Liver (tissue), 9 donors: ENCODE results near the gene SKOR1. TPM values are rescaled to one million over a fixed set of nuclear protein-coding genes. Genes with fewer than 3 reads are reported as not detected.

Experiments used
- DNase-seq: peaks from one replicate; pipeline ENCODE4 v3.0.0-alpha.2; 2017; ENCODE audit warnings: low spot score
- H3K27ac ChIP-seq, 2 donors: one replicate each; pipeline ENCODE4 v1.7.0; 2013; ENCODE audit warnings: inconsistent platforms in 2 of 2, low read length in 2 of 2, control low read depth in 1 of 2, low read depth in 1 of 2, mild to moderate bottlenecking in 1 of 2
- H3K27me3 ChIP-seq, 4 donors: one replicate each; pipeline versions ENCODE4 v1.6.1 to v1.7.0; 2013; ENCODE audit warnings: low read length in 3 of 4, inconsistent platforms in 1 of 4, mild to moderate bottlenecking in 1 of 4, moderate library complexity in 1 of 4; ENCODE audit not compliant: control insufficient read depth in 4 of 4, insufficient read depth in 4 of 4
- H3K36me3 ChIP-seq, 4 donors: one replicate each; pipeline versions ENCODE4 v1.6.1 to v1.7.0; 2013; ENCODE audit warnings: low read length in 3 of 4, mild to moderate bottlenecking in 3 of 4, low read depth in 1 of 4, moderate library complexity in 1 of 4; ENCODE audit not compliant: control insufficient read depth in 4 of 4, insufficient read depth in 3 of 4
- H3K4me1 ChIP-seq, 4 donors: one replicate each; pipeline versions ENCODE4 v1.6.1 to v1.7.0; 2013; ENCODE audit warnings: low read length in 3 of 4, mild to moderate bottlenecking in 3 of 4, moderate library complexity in 1 of 4; ENCODE audit not compliant: control insufficient read depth in 4 of 4, insufficient read depth in 4 of 4
- H3K4me3 ChIP-seq, 3 donors: one replicate each; pipeline versions ENCODE4 v1.6.1 to v1.7.0; 2013; ENCODE audit warnings: low read length in 3 of 3, control low read depth in 1 of 3, low read depth in 1 of 3, mild to moderate bottlenecking in 1 of 3
- H3K9ac ChIP-seq, 2 donors: one replicate each; pipeline ENCODE4 v1.7.0; 2013; ENCODE audit warnings: low read length in 2 of 2, mild to moderate bottlenecking in 2 of 2, moderate library complexity in 2 of 2, control low read depth in 1 of 2, low read depth in 1 of 2
- H3K9me3 ChIP-seq, 4 donors: one replicate each; pipeline versions ENCODE4 v1.6.1 to v1.7.0; 2013; ENCODE audit warnings: low read length in 3 of 4; ENCODE audit not compliant: control insufficient read depth in 4 of 4
- CTCF ChIP-seq: fragments of 150-350 bp; IDR thresholded peaks from 2 replicates; pipeline ENCODE4 v1.5.1; 2017; ENCODE audit warnings: improper control_type of control experiment, low read depth, low read length; ENCODE audit not compliant: missing input control
- EGR1 ChIP-seq, 2 donors: IDR thresholded peaks; 2 replicates each; pipeline ENCODE4 v1.6.1; 2016 to 2018; ENCODE audit warnings: antibody characterized with exemption in 2 of 2, low read depth in 2 of 2
- FOXA2 ChIP-seq: IDR thresholded peaks from 2 replicates; pipeline ENCODE4 v1.6.1; 2016; ENCODE audit warnings: antibody characterized with exemption
- GABPA ChIP-seq, 2 donors: IDR thresholded peaks in 1 of 2; conservative IDR thresholded peaks in 1 of 2; 2 replicates each; pipeline ENCODE4 v1.6.1; 2016; ENCODE audit warnings: antibody characterized with exemption in 2 of 2, mild to moderate bottlenecking in 1 of 2, moderate library complexity in 1 of 2
- HNF4A ChIP-seq, 2 donors: conservative IDR thresholded peaks; 2 replicates each; pipeline ENCODE4 v1.6.1; 2016; ENCODE audit warnings: antibody characterized with exemption in 2 of 2, mild to moderate bottlenecking in 2 of 2
- HNF4G ChIP-seq: IDR thresholded peaks from 2 replicates; pipeline ENCODE4 v1.6.1; 2016; ENCODE audit warnings: antibody characterized with exemption
- JUND ChIP-seq, 2 donors: IDR thresholded peaks; 2 replicates each; pipeline ENCODE4 v1.6.1; 2016; ENCODE audit warnings: antibody characterized with exemption in 2 of 2
- NR2F2 ChIP-seq: IDR thresholded peaks from 2 replicates; pipeline ENCODE4 v1.6.1; 2016; ENCODE audit warnings: antibody characterized with exemption
- RAD21 ChIP-seq, 2 donors: IDR thresholded peaks; 2 replicates each; pipeline ENCODE4 v1.6.1; 2016; ENCODE audit warnings: antibody characterized with exemption in 2 of 2, mild to moderate bottlenecking in 2 of 2
- RXRA ChIP-seq, 2 donors: IDR thresholded peaks; 2 replicates each; pipeline ENCODE4 v1.6.1; 2017 to 2018; ENCODE audit warnings: antibody characterized with exemption in 2 of 2, mild to moderate bottlenecking in 1 of 2
- SP1 ChIP-seq: IDR thresholded peaks from 2 replicates; pipeline ENCODE4 v1.6.1; 2018; ENCODE audit warnings: antibody characterized with exemption, mild to moderate bottlenecking
- WGBS: extraction: QIAGEN DNeasy Blood & Tissue Kit; methylation state at CpG from one replicate; pipeline ENCODE4 v1.1.7; 2013; 5-methylcytosine and 5-hydroxymethylcytosine counted together
- polyA plus RNA-seq, 2 donors: library from polyadenylated mRNA; stranded (reverse) in 1 of 2; unstranded in 1 of 2; fragments of 200-250 nt in 1 of 2; fragments of >200 nt in 1 of 2; fragmentation: Nextera tagmentation in 1 of 2; extraction: Ambion mirVana in 1 of 2; gene quantifications; one replicate each; pipeline versions ENCODE4 v1.2.1 to v1.2.3, GENCODE V29; 2013 to 2015
- total RNA-seq, 2 donors: library from RNA; depleted of rRNA; stranded (reverse); fragments of >200 nt; gene quantifications; one replicate each; pipeline ENCODE4 v1.2.3, GENCODE V29; 2014
- TF ChIP-seq, protein P1 (sequence below): IDR thresholded peaks from 2 replicates; pipeline ENCODE4 v1.6.1; 2016; ENCODE audit warnings: antibody characterized with exemption
- donor health status: healthy.
- donor health status: healthy.
- donor health status: healthy.
- donor health status: healthy.
- donor health status: healthy.

SKOR1 gene
- total and polyA plus RNA-seq, 4 donors: 0.02 to 0.17 (median 0.05) TPM; not detected in 1

GRCh38 chr15:67832897-67833709, 7.8 kb downstream of the SKOR1 start:
- Histone ChIP-seq H3K4me3 (peak overlapping the region in 1 of 3 donors; percentile 45), H3K4me1 (peaks cover 20 to 51% (median 44%) of the 10 kb centered on the region in 4 donors), H3K27me3 (peaks cover 3 to 19% (median 5%) of the 10 kb centered on the region in 4 donors), H3K36me3 (no peaks in the 10 kb centered on the region), H3K9me3 (no peaks in the 10 kb centered on the region), H3K27ac (no peak overlapping the region), H3K9ac (no peak overlapping the region)
- TF ChIP-seq HNF4G: no peak
- 7% methylated on average over 32 of the region's 32 CpGs for WGBS
- no peak for DNase-seq

DNA sequence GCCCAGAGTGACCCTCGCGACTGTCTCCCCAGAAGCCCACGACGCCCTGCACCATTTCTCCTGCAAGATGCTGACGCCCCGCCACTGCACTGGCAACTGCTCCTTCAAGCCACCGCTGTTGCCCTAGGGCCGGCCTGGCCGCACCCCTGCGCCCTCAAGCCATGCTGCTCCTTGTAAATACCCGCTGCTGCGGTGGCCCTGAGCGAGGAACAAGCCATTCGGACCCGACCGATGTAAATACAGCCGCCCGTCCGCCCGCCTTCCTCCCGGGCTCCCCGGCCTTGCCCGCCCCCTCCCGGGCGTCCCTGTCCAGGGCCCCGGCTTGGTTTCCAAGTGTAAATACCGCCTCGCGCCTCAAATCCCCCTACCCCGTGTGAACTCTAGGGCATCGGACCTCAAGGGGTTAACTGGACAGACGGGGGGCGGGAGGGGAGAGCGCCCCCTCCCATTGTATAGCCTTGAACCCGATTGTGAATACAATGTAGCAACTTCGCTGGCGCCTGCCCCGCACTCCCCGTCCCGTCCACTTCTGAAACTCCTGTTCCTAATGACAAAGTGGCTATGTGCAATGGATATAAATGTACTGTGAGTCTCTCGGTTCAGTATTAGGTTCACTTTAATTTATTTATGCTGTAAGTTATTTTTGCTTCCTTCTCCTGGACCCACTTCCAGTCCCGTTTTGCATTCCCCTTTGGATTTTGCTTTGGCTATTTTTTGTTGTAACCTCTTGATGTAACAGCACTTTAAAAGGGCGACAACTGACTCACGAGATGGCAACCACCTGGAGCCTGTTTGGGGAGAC, 8.6 kb downstream of the SKOR1 start:
- no peak overlapping the region for H3K9ac ChIP-seq
- DNase-seq: no peak
- TF ChIP-seq, protein P1, sequence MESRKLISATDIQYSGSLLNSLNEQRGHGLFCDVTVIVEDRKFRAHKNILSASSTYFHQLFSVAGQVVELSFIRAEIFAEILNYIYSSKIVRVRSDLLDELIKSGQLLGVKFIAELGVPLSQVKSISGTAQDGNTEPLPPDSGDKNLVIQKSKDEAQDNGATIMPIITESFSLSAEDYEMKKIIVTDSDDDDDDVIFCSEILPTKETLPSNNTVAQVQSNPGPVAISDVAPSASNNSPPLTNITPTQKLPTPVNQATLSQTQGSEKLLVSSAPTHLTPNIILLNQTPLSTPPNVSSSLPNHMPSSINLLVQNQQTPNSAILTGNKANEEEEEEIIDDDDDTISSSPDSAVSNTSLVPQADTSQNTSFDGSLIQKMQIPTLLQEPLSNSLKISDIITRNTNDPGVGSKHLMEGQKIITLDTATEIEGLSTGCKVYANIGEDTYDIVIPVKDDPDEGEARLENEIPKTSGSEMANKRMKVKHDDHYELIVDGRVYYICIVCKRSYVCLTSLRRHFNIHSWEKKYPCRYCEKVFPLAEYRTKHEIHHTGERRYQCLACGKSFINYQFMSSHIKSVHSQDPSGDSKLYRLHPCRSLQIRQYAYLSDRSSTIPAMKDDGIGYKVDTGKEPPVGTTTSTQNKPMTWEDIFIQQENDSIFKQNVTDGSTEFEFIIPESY: no peak
- TF ChIP-seq EGR1 (IDR thresholded peaks at IDR 0.05; ENCODE audit: low read depth in 2 of 2) (no peak), SP1 (no peak), HNF4A (conservative IDR thresholded peaks at IDR 0.05) (no peak), RXRA (IDR thresholded peaks at IDR 0.05) (no peak), FOXA2 (no peak), GABPA (IDR thresholded peaks at IDR 0.05 in 1 of 2, conservative IDR thresholded peaks at IDR 0.05 in 1 of 2) (no peak), JUND (IDR thresholded peaks at IDR 0.05) (no peak), CTCF (peak; percentile 27), HNF4G (no peak), RAD21 (IDR thresholded peaks at IDR 0.05) (peak; percentile 62 to 63), NR2F2 (no peak)
- peaks cover 3 to 13% (median 5%) of the 10 kb centered on the region in 4 donors for H3K27me3 ChIP-seq
- H3K4me3 ChIP-seq: peak overlapping the region in 1 of 3 donors; percentile 45
- H3K4me1 ChIP-seq: peaks cover 22 to 49% (median 42%) of the 10 kb centered on the region in 4 donors
- no peaks in the 10 kb centered on the region for H3K9me3 ChIP-seq
- H3K27ac ChIP-seq: no peak overlapping the region
- H3K36me3 ChIP-seq: no peaks in the 10 kb centered on the region
- 1% methylated on average over 44 of the region's 44 CpGs for WGBS
